ENCODE measurements around the gene PLA2G2D. TPM values are rescaled to one million over a fixed set of nuclear protein-coding genes. Genes with fewer than 3 reads are reported as not detected.

PLA2G2D gene
- total RNA-seq, 1 experiment from 2014 or later = not detected

GRCh38 chr1:20099533-20099932 lies 19.8 kb downstream of the PLA2G2D start:
- no peak overlapping the region for H3K27ac ChIP-seq
- H3K4me1 ChIP-seq (replicated peaks) = no peaks in the 10 kb centered on the region
- no peak for DNase-seq (ENCODE audit: low read depth in 1 of 2, low spot score in 2 of 2)
- no peaks in the 10 kb centered on the region for H3K36me3 ChIP-seq
- H3K4me3 ChIP-seq = no peak overlapping the region
- H3K27me3 ChIP-seq (replicated peaks) = peaks cover 5% of the 10 kb centered on the region; the same call in 1 of the 2 replicates
- no peaks in the 10 kb centered on the region; the same call in 1 of the 2 replicates for H3K9me3 ChIP-seq (replicated peaks)

- H3K27ac ChIP-seq = no peak overlapping the region
- H3K4me1 ChIP-seq (replicated peaks) = no peaks in the 10 kb centered on the region
- no peaks in the 10 kb centered on the region for H3K36me3 ChIP-seq
- peaks cover 7% of the 10 kb centered on the region; the same call in 1 of the 2 replicates for H3K27me3 ChIP-seq (replicated peaks)
- no peak overlapping the region for H3K4me3 ChIP-seq
- no peaks in the 10 kb centered on the region; the same call in 1 of the 2 replicates for H3K9me3 ChIP-seq (replicated peaks)
- DNase-seq (ENCODE audit: low read depth in 1 of 2, low spot score in 2 of 2) = no peak
Measured at GRCh38 chr1:20096840-20097447, 22.4 kb downstream of the PLA2G2D start.

GRCh38 chr1:20095564-20096434 lies 23.5 kb downstream of the PLA2G2D start:
- no peak for DNase-seq (ENCODE audit: low read depth in 1 of 2, low spot score in 2 of 2)
- Histone ChIP-seq H3K9me3 (replicated peaks) (no peaks in the 10 kb centered on the region; the same call in 1 of the 2 replicates), H3K4me1 (replicated peaks) (no peaks in the 10 kb centered on the region), H3K4me3 (no peak overlapping the region), H3K27ac (no peak overlapping the region), H3K36me3 (no peaks in the 10 kb centered on the region), H3K27me3 (replicated peaks) (peaks cover 10% of the 10 kb centered on the region; the same call in 1 of the 2 replicates)

GRCh38 chr1:20093940-20094391 lies 25.4 kb downstream of the PLA2G2D start:
- H3K27me3 ChIP-seq (replicated peaks) = peaks cover 10% of the 10 kb centered on the region; the same call in 1 of the 2 replicates
- H3K4me3 ChIP-seq = no peak overlapping the region
- H3K27ac ChIP-seq = no peak overlapping the region
- DNase-seq (ENCODE audit: low read depth in 1 of 2, low spot score in 2 of 2) = no peak
- no peaks in the 10 kb centered on the region for H3K36me3 ChIP-seq
- no peaks in the 10 kb centered on the region; the same call in 1 of the 2 replicates for H3K9me3 ChIP-seq (replicated peaks)
- H3K4me1 ChIP-seq (replicated peaks) = no peaks in the 10 kb centered on the region

- Histone ChIP-seq H3K4me3 (no peak overlapping the region), H3K9me3 (replicated peaks) (no peaks in the 10 kb centered on the region; the same call in 1 of the 2 replicates), H3K36me3 (no peaks in the 10 kb centered on the region), H3K27me3 (replicated peaks) (peaks cover 10% of the 10 kb centered on the region; the same call in 1 of the 2 replicates), H3K27ac (no peak overlapping the region), H3K4me1 (replicated peaks) (no peaks in the 10 kb centered on the region)
- no peak for DNase-seq (ENCODE audit: low read depth in 1 of 2, low spot score in 2 of 2)
Measured at GRCh38 chr1:20093303-20093702, 26.0 kb downstream of the PLA2G2D start.

- no peak for DNase-seq (ENCODE audit: low read depth in 1 of 2, low spot score in 2 of 2)
- Histone ChIP-seq H3K4me1 (replicated peaks) (no peaks in the 10 kb centered on the region), H3K27me3 (replicated peaks) (peaks cover 10% of the 10 kb centered on the region; the same call in 1 of the 2 replicates), H3K9me3 (replicated peaks) (no peaks in the 10 kb centered on the region), H3K4me3 (no peak overlapping the region), H3K36me3 (no peaks in the 10 kb centered on the region), H3K27ac (no peak overlapping the region)
Measured at GRCh38 chr1:20090641-20091040, 28.7 kb downstream of the PLA2G2D start.

GRCh38 chr1:20090119-20090518 lies 29.2 kb downstream of the PLA2G2D start:
- no peaks in the 10 kb centered on the region for H3K36me3 ChIP-seq
- no peak overlapping the region for H3K4me3 ChIP-seq
- DNase-seq (ENCODE audit: low read depth in 1 of 2, low spot score in 2 of 2) = no peak
- no peak overlapping the region for H3K27ac ChIP-seq
- no peaks in the 10 kb centered on the region for H3K4me1 ChIP-seq (replicated peaks)
- H3K9me3 ChIP-seq (replicated peaks) = no peaks in the 10 kb centered on the region
- H3K27me3 ChIP-seq (replicated peaks) = peaks cover 10% of the 10 kb centered on the region; the same call in 1 of the 2 replicates

GRCh38 chr1:20089328-20090077 lies 29.8 kb downstream of the PLA2G2D start:
- H3K27ac ChIP-seq = no peak overlapping the region
- H3K27me3 ChIP-seq (replicated peaks) = 0 out of 2 replicates have a peak, but pooled peaks cover 4% of the 10 kb centered on the region

GRCh38 chr1:20087668-20088067 lies 31.7 kb downstream of the PLA2G2D start:
- H3K27me3 ChIP-seq (replicated peaks) = 0 out of 2 replicates have a peak, but pooled peaks cover 3% of the 10 kb centered on the region
- no peak for DNase-seq (ENCODE audit: low read depth in 1 of 2, low spot score in 2 of 2)
- no peaks in the 10 kb centered on the region for H3K4me1 ChIP-seq (replicated peaks)
- H3K4me3 ChIP-seq = no peak overlapping the region
- no peak overlapping the region for H3K27ac ChIP-seq
- H3K9me3 ChIP-seq (replicated peaks) = no peaks in the 10 kb centered on the region
- H3K36me3 ChIP-seq = no peaks in the 10 kb centered on the region

More at GRCh38 chr1:20089328-20090077, 29.8 kb downstream of the PLA2G2D start:
- Histone ChIP-seq H3K4me3 (no peak overlapping the region), H3K9me3 (replicated peaks) (no peaks in the 10 kb centered on the region), H3K36me3 (no peaks in the 10 kb centered on the region), H3K4me1 (replicated peaks) (no peaks in the 10 kb centered on the region)
- DNase-seq (ENCODE audit: low read depth in 1 of 2, low spot score in 2 of 2) = no peak

- no peaks in the 10 kb centered on the region for H3K36me3 ChIP-seq
- DNase-seq (ENCODE audit: low read depth in 1 of 2, low spot score in 2 of 2) = no peak
- no peaks in the 10 kb centered on the region for H3K9me3 ChIP-seq (replicated peaks)
Measured at GRCh38 chr1:20086800-20087199, 32.5 kb downstream of the PLA2G2D start.

GRCh38 chr1:20083178-20083944 lies 36.0 kb downstream of the PLA2G2D start:
- Histone ChIP-seq H3K9me3 (replicated peaks) (no peaks in the 10 kb centered on the region), H3K27ac (no peak overlapping the region), H3K27me3 (replicated peaks) (no peaks in the 10 kb centered on the region; the same call in 1 of the 2 replicates), H3K4me3 (no peak overlapping the region), H3K36me3 (no peaks in the 10 kb centered on the region), H3K4me1 (replicated peaks) (peaks cover 7% of the 10 kb centered on the region)
- no peak for DNase-seq (ENCODE audit: low read depth in 1 of 2, low spot score in 2 of 2)

More at GRCh38 chr1:20086800-20087199, 32.5 kb downstream of the PLA2G2D start:
- Histone ChIP-seq H3K27ac (no peak overlapping the region), H3K27me3 (replicated peaks) (0 out of 2 replicates have a peak, but pooled peaks cover 3% of the 10 kb centered on the region), H3K4me1 (replicated peaks) (no peaks in the 10 kb centered on the region), H3K4me3 (no peak overlapping the region)

GRCh38 chr1:20082772-20083171 lies 36.6 kb downstream of the PLA2G2D start:
- H3K27me3 ChIP-seq (replicated peaks) = no peaks in the 10 kb centered on the region; the same call in 1 of the 2 replicates
- H3K36me3 ChIP-seq = no peaks in the 10 kb centered on the region
- no peak overlapping the region for H3K4me3 ChIP-seq
- H3K9me3 ChIP-seq (replicated peaks) = no peaks in the 10 kb centered on the region
- H3K27ac ChIP-seq = no peak overlapping the region
- H3K4me1 ChIP-seq (replicated peaks) = peaks cover 7% of the 10 kb centered on the region
- no peak for DNase-seq (ENCODE audit: low read depth in 1 of 2, low spot score in 2 of 2)

All from SJSA1 (cell line).